GM12892 (cell line): ENCODE data around the gene RINL.

ENCODE experiments used
- POLR2A ChIP-seq: IDR thresholded peaks from 2 replicates; pipeline ENCODE4 v1.6.1; 2011; ENCODE audit warnings: low read depth, low read length, control low read depth
- POLR2AphosphoS5 ChIP-seq: IDR thresholded peaks from 2 replicates; pipeline ENCODE4 v1.6.1; 2011; ENCODE audit warnings: low read depth, low read length, control low read depth

DNA sequence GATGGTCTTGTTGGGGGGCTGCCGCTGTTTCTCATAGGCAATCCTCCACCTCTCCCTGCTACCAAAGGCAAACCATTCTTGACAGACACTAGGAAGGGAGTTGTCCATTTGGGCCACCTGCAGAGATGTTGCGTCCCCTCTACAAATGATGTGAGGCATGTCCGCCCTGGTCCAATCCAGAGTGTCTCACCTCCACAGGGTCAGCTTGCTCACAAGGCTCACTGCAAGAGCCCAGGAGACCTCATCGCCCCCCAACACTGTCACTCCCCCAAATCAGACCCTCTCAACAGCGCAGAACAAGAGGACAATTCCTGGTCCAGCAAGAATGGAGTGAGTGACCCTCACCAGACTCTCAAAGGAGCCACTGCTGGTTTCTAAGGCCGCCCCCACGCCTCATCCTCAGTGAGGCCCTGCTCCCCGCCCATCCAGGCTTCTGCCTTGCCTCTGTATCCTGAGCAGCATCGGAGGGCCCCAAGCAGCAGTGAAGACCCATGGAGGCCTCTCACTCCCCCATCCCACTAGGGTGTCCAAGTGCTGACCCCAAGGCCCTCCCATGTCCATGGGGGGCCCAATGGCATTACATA is 34.8 kb downstream of the RINL start:
- TF ChIP-seq POLR2A, result peak; percentile 55; the same call in 1 of the 2 replicates
- peak; percentile 47; the same call in 1 of the 2 replicates for TF ChIP-seq POLR2AphosphoS5
